ENCODE results near the gene HOXA4. TPM values are rescaled to one million over a fixed set of nuclear protein-coding genes. Genes with fewer than 3 reads are reported as not detected.

The HOXA4 gene
- total RNA-seq, 3 donors from 2014 or later (not counting 1 experiment from before 2014, with no cell fraction given): 0.52 to 2.1 (median 0.63) TPM

DNA sequence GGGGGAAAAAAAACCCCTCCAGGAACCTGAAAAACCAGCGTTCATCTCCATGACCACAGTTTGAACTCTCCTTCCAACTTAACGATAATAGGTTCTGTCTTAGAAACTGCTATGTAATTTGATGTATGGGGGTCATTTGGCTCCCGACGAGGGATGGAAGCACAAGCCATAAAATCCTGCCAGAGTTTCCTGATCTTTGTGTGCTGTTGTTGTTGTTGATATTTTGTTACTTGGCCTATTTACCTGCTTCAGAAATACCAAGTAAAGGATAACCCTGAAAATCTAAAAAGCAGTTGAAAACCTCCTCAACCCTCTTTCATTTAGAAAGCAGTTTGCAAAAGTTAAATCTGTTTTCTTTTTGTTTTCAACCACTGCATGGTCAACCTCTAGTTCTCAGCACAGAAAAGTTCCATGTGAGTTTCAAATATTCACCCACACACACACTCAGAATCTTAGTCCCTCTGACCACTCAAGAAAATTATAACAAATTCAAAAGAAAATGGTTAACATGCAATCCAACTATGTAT is 18.7 kb downstream of the HOXA4 start:
- DNase-seq: no peak
- H3K9me3 Mint-ChIP-seq: no peaks in the 10 kb centered on the region
- Histone ChIP-seq H3K4me1 (ENCODE audit: control insufficient read depth, insufficient read depth, low read length) (no peaks in the 10 kb centered on the region), H3K36me3 (ENCODE audit: control insufficient read depth, insufficient read depth, low read length) (no peaks in the 10 kb centered on the region), H3K9me3 (ENCODE audit: control insufficient read depth, insufficient read depth, low read length) (no peaks in the 10 kb centered on the region), H3K4me3 (ENCODE audit: low read length) (no peak overlapping the region), H3K27ac (ENCODE audit: low read length) (no peak overlapping the region), H3K27me3 (ENCODE audit: control insufficient read depth, insufficient read depth, low read length) (no peaks in the 10 kb centered on the region)
- H3K4me3 Mint-ChIP-seq: no peak overlapping the region
- H3K36me3 Mint-ChIP-seq: no peaks in the 10 kb centered on the region
- no peaks in the 10 kb centered on the region for H3K4me1 Mint-ChIP-seq
- TF ChIP-seq, protein P1, sequence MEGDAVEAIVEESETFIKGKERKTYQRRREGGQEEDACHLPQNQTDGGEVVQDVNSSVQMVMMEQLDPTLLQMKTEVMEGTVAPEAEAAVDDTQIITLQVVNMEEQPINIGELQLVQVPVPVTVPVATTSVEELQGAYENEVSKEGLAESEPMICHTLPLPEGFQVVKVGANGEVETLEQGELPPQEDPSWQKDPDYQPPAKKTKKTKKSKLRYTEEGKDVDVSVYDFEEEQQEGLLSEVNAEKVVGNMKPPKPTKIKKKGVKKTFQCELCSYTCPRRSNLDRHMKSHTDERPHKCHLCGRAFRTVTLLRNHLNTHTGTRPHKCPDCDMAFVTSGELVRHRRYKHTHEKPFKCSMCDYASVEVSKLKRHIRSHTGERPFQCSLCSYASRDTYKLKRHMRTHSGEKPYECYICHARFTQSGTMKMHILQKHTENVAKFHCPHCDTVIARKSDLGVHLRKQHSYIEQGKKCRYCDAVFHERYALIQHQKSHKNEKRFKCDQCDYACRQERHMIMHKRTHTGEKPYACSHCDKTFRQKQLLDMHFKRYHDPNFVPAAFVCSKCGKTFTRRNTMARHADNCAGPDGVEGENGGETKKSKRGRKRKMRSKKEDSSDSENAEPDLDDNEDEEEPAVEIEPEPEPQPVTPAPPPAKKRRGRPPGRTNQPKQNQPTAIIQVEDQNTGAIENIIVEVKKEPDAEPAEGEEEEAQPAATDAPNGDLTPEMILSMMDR (IDR thresholded peaks at IDR 0.05): no peak
- 89% methylated on average over 3 of the region's 4 CpGs for WGBS (ENCODE audit: insufficient coverage)
- ATAC-seq: no peak
- peaks cover 0 to 7% of the 10 kb centered on the region in 2 donors for H3K27me3 Mint-ChIP-seq (ENCODE audit: low read depth in 2 of 2)
- intact Hi-C loops (cut with micrococcal nuclease): no loop called here
- H3K27ac Mint-ChIP-seq: no peak overlapping the region

DNA sequence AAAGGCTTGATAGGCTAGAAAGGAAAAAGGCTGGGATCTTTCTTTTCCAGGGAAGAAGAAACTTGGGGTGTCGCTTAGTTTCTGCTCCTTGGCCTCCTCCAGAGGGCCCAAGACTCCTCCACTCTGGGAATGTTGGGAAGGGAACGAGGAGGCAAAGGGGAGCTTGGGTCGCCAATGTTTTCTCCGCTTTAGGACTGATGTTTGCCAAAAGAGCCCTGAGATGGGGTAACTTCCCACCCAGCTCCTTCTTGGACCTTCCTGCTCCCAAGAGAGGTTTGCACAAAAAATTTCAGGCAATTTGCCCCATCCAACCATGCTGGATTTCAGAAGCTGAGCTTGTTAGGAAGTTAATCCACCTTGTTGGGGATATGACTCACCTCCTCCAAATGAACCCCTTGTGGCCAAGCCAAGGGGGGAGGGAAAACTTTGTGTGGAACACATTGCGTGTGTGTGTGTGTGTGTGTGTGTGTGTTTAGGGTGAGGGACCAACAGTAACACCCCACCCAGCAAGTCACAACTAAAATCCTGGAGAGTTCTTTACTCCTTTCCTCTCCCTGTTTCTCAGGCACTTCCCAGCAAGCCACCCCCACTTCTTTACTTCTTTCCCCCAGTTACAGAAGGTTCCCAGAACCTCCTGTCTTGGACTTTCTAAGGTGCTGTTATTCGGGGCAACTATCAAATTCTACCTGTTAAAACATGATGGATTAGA is 19.4 kb downstream of the HOXA4 start:
- no peaks in the 10 kb centered on the region for H3K4me1 ChIP-seq (ENCODE audit: control insufficient read depth, insufficient read depth, low read length)
- WGBS (ENCODE audit: insufficient coverage): 88% methylated on average over 4 of the region's 6 CpGs
- H3K27ac ChIP-seq (ENCODE audit: low read length): no peak overlapping the region
- H3K36me3 ChIP-seq (ENCODE audit: control insufficient read depth, insufficient read depth, low read length): no peaks in the 10 kb centered on the region
- TF ChIP-seq, protein P1 (IDR thresholded peaks at IDR 0.05): no peak
- no peak overlapping the region for H3K4me3 ChIP-seq (ENCODE audit: low read length)
- H3K4me1 Mint-ChIP-seq: no peaks in the 10 kb centered on the region
- H3K9me3 Mint-ChIP-seq: no peaks in the 10 kb centered on the region
- intact Hi-C loops (cut with micrococcal nuclease): no loop called here
- no peak overlapping the region for H3K27ac Mint-ChIP-seq
- peaks cover 0 to 6% of the 10 kb centered on the region in 2 donors for H3K27me3 Mint-ChIP-seq (ENCODE audit: low read depth in 2 of 2)
- no peaks in the 10 kb centered on the region for H3K27me3 ChIP-seq (ENCODE audit: control insufficient read depth, insufficient read depth, low read length)
- H3K36me3 Mint-ChIP-seq: no peaks in the 10 kb centered on the region
- DNase-seq: no peak
- H3K4me3 Mint-ChIP-seq: no peak overlapping the region
- no peaks in the 10 kb centered on the region for H3K9me3 ChIP-seq (ENCODE audit: control insufficient read depth, insufficient read depth, low read length)
- no peak for ATAC-seq

DNA sequence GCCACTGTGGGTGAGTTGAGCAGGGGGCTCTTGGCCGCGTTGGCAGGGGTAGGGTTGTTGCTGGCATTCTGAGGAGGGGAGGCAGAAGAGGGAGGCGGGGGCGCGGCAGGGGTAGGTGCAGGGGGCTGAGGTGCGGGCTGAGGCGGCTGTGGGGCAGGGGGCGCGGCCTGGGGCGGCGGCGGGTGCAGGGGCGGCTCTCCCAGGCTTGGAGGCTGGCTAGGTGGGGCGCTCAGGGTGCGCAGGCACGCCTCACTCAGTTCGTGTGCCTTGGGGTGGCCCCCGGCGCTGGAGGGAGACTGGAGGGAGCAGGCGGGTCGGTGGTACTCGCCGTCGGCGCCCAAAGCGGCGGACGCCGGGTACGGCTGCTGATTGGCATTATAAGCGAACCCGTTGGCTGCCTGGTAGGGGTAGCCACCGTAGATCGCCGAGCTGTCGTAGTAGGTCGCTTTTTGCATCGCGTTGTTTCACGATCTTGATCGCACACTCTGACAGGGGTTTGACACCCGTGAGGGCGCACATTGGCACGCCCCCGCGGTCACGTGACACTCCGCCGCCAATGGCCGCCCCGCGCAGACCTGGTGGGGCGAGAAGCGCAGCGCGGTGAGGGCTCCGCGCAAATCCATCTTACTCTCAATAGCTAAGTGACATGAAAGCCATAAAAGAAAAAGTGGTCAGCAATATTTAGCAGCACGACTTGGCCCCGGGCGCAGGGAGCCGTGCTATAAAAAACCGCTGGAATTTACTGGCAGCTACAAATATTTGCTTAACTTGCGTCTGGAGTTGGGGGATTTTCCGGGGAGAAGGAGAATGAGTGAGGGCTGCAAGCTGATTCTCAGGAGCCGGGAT is 20.1 kb downstream of the HOXA4 start:
- no peak overlapping the region for H3K27ac Mint-ChIP-seq
- Histone ChIP-seq H3K4me3 (ENCODE audit: low read length) (no peak overlapping the region), H3K36me3 (ENCODE audit: control insufficient read depth, insufficient read depth, low read length) (no peaks in the 10 kb centered on the region), H3K27ac (ENCODE audit: low read length) (no peak overlapping the region), H3K9me3 (ENCODE audit: control insufficient read depth, insufficient read depth, low read length) (no peaks in the 10 kb centered on the region), H3K4me1 (ENCODE audit: control insufficient read depth, insufficient read depth, low read length) (no peaks in the 10 kb centered on the region), H3K27me3 (ENCODE audit: control insufficient read depth, insufficient read depth, low read length) (no peaks in the 10 kb centered on the region)
- no peaks in the 10 kb centered on the region for H3K36me3 Mint-ChIP-seq
- no peak overlapping the region for H3K4me3 Mint-ChIP-seq
- intact Hi-C loops (cut with micrococcal nuclease): no loop called here
- H3K27me3 Mint-ChIP-seq (ENCODE audit: low read depth in 2 of 2): peaks cover 2 to 5% of the 10 kb centered on the region in 2 donors
- ATAC-seq: no peak
- H3K4me1 Mint-ChIP-seq: no peaks in the 10 kb centered on the region
- no peaks in the 10 kb centered on the region for H3K9me3 Mint-ChIP-seq
- TF ChIP-seq, protein P1 (IDR thresholded peaks at IDR 0.05): no peak
- 96% methylated on average over 66 of the region's 66 CpGs for WGBS (ENCODE audit: insufficient coverage)
- DNase-seq: no peak
